Prostate gland (tissue), 2 donors: ENCODE measurements around the gene FBXW10.
"Not testable (repeated sequence)": the region's sequence is repeated elsewhere in the genome, so short reads cannot be mapped to it uniquely, and the experiment has no call there.

Experiments used
- POLR2A ChIP-seq: fragments of 450-650 bp; IDR thresholded peaks from one replicate; pipeline ENCODE4 v1.6.1; 2016; ENCODE audit warnings: antibody characterized with exemption, mild to moderate bottlenecking
- POLR2AphosphoS5 ChIP-seq: sonication (generic); formaldehyde crosslinking; IDR thresholded peaks from one replicate; pipeline ENCODE4 v1.6.1; 2017; ENCODE audit warnings: antibody characterized with exemption
- TF ChIP-seq, protein P1 (sequence below), 4 experiments: fragments of 200-600 bp in 2 of 4; fragments of 450-650 bp in 2 of 4; sonication (generic) in 2 of 4; IDR thresholded peaks; 1 replicate in 3 of 4; 2 replicates in 1 of 4; pipeline ENCODE4 v1.5.1; 2016 to 2019; ENCODE audit warnings: antibody characterized with exemption in 4 of 4, mild to moderate bottlenecking in 2 of 4, moderate library complexity in 2 of 4

DNA sequence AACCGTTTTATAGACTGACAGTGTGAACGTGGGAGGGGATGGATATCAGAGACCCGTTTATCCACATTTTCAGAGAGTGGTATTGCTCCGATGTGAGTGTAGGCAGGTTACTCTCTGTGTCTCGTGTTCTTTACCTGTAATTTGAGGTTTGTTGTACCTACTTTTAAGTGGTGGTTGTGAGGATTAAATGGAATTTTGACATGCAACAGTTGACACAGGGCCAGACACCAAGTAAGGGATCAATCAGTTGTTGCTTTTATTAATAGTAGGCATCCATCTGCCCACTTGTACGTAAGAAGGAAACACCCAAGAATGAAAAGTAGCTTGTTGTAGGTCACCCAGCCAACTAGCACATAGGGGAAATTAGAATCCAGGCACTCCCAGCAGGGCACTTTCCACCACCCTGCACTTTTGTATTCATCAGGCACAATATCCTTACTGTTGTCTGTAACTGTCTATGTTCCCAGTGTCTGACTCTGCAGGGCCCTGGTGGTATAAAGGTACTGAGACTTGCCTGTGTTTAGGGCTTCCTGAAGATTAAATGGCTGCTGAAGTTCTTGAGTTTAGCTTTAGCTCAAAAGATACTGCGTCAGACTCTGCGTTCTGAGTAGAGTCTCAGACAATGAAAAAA lies 45.3 kb upstream of the FBXW10 start:
- not testable (repeated sequence) for TF ChIP-seq POLR2AphosphoS5, POLR2A
- TF ChIP-seq, protein P1, sequence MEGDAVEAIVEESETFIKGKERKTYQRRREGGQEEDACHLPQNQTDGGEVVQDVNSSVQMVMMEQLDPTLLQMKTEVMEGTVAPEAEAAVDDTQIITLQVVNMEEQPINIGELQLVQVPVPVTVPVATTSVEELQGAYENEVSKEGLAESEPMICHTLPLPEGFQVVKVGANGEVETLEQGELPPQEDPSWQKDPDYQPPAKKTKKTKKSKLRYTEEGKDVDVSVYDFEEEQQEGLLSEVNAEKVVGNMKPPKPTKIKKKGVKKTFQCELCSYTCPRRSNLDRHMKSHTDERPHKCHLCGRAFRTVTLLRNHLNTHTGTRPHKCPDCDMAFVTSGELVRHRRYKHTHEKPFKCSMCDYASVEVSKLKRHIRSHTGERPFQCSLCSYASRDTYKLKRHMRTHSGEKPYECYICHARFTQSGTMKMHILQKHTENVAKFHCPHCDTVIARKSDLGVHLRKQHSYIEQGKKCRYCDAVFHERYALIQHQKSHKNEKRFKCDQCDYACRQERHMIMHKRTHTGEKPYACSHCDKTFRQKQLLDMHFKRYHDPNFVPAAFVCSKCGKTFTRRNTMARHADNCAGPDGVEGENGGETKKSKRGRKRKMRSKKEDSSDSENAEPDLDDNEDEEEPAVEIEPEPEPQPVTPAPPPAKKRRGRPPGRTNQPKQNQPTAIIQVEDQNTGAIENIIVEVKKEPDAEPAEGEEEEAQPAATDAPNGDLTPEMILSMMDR (IDR thresholded peaks at IDR 0.05) = not testable (repeated sequence)
